ENCODE data around the gene EIF4B.
"Not testable (repeated sequence)": the region's sequence is repeated elsewhere in the genome, so short reads cannot be mapped to it uniquely, and the experiment has no call there.

Gene EIF4B, protein sequence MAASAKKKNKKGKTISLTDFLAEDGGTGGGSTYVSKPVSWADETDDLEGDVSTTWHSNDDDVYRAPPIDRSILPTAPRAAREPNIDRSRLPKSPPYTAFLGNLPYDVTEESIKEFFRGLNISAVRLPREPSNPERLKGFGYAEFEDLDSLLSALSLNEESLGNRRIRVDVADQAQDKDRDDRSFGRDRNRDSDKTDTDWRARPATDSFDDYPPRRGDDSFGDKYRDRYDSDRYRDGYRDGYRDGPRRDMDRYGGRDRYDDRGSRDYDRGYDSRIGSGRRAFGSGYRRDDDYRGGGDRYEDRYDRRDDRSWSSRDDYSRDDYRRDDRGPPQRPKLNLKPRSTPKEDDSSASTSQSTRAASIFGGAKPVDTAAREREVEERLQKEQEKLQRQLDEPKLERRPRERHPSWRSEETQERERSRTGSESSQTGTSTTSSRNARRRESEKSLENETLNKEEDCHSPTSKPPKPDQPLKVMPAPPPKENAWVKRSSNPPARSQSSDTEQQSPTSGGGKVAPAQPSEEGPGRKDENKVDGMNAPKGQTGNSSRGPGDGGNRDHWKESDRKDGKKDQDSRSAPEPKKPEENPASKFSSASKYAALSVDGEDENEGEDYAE

DNA sequence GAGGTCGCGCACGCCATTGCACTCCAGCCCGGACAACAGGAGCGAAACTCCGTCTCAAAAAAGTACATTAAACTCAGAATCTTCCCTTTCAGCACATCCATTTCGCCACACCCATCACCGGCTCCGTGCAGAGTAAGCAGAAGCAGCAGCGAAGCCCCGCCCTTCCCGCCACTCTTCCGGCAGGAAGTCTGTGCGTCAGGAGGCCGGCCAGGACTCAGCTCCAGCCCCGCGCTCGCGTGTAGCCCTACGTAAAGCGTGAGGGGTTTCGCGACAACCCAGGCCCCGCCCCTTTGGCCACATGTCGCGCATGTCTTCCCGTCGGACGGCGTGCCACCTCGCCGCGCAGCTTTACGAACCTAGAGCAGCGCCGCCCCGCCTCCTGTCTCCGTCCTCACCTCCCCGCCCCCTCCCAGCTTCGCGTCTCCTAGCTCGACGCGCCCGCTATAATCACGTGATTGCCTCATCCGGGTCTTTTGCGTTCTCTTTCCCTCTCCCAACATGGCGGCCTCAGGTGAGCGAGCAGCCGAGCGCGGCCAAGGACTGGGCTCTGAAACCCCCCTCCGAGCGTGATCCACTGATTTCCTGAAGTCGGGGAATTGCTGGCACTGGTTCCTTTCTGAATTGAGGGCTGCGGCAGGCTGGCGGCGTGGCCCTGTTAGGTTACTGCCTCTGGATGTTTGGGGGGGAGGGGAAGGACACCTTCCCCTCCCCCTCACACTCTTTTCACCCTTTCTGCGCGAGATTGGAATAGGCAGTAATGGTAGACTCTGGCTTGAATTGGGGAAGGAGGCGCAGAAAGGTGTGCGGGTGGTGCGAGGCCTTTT lies at the start of gene EIF4B:
Gene EIF4B (plus strand): TSS at position 471 of the 824 bp plus-strand sequence. CDS start 28 bp downstream, at position 499.
- peak; percentile 99 for DNase-seq (ENCODE audit: low read depth)

DNA sequence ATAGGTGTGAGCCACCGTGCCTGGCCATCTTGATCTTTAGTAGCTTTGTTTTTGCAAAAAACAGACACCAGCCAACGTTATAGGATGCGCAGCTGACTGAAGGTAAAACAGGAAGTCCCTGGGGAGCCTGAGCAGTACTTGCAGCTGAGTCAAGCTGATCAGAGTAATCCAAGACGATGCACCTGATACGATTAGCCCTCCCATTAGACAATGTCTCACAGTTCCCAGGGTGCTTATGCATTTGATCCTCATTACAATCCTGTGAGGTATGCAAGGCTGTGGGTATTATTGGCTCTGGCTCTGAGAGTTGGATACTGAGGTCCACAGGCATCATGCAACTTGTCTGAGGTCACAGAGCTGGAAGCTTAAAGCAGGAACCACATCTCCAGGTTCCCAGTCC lies 49.3 kb upstream of the EIF4B start:
- DNase-seq (ENCODE audit: low read depth), result peak; percentile 40

DNA sequence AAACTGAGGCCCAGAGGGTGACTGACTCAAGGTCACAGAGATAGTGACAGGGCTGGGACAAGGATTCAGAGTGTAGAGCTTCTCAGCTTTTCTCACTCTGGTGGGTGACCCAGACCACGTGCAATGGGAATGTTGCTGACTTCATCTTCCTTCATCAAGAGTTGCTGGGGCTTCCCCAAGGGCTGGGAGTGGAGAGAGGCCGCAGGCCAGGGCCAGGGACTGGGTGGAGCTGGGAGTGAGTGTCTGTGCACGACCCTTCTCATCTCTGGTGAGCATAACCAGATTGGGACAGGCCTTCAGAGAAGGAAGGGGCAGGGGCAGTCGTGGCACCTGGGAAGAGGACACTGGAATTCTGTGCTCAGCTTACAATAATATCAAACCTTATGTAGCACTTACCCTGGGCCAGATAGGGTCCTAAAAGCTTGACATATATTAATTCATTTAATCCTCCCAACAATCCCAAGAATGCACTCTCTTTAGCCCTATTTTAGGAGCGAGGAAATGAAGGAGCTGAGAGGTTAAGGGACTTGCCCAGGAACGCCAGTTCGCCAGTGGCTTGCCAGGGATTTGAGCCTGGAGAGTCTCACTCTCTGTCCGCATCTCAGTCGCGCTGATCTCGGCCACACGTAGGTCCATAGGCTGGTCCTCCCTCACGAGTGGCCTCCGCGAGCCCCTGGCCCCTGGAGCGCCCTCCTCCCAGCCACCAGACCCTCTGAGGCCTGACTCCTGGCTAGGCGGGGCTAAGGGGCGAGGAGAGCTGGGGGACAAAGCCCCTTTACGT lies 41.5 kb upstream of the EIF4B start:
- DNase-seq (ENCODE audit: low read depth), result no peak

DNA sequence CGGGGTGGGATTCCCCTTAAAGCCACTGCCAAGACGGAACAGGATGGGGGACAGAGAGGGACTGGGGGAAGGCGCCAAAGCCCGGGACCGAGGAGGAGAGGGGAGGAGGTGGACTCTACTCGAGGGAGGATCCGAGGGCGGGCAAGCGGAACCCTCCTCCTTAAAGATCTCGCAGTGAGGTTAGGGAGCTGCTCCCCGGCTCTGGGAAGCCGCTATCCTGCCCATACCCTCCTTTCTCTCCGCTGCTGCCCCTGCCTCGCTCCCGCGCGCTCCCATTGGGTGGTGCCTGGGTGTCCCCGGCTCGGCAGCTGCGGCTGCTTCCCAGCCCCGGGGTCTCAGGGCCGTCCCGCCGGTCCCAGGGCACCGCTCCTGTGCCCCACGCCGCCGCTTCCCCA lies 40.9 kb upstream of the EIF4B start:
- DNase-seq (ENCODE audit: low read depth), result no peak

DNA sequence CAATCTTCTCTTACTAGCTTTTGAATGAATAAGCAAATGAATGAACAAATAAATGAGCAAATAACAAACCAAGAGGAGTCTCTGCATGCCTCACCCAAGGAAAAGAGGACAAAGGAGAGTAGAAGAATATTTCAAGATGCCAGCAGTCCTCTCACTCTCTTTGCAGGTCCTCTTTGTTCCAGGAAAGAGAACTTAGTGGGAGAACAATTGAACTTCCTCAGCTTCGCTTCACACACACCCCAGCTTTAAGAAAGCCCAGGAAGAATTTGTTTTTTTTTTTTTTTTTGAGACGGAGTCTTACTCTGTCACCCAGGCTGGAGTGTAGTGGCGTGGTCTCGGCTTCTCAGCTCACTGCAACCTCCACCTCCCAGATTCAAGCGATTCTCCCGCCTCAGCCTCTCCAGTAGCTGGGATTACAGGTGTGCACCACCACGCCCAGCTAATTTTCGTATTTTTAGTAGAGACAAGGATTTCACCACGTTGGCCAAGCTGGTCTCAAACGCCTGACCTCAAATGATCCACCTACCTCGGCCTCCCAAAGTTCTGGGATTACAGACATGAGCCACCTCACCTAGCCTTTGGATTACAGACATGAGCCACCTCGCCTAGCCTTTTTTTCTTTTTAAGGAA lies 37.0 kb upstream of the EIF4B start:
- no peak for DNase-seq (ENCODE audit: low read depth)

DNA sequence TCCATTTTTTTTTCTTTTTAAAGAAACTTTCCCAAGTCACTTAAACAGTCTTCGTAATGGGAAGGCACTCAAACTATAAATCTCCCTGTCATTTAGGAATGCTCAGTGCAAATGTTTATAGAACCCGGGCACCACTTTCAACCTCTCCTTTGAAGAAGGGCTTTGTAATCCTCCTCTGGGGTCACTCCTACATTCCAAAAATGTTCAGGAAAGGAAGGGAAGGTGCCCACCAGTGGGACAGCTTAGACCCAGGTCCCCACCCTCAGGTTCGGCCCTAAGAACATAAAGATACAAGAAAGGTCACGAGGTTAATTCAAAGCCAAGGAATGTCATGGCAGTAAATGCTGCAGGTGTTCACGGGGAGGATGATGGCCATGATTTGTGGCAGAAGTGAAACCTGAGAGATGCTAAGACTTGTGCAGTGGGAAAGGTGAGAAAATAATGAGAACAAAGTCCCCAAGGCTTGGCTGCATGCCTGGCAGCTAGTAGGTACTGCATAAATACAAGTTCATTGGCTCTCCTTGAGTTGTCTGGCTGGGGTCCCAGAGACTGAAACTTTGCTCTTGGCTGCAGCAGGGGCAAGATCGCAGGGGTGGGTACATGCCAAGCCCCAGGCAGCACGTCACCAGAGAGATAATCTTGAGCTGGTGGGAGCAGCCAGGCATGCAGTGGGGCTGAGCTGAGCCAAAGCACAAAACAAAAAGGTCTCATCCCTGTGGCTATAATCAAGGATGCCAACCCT lies 36.3 kb upstream of the EIF4B start:
- no peak for DNase-seq (ENCODE audit: low read depth)

DNA sequence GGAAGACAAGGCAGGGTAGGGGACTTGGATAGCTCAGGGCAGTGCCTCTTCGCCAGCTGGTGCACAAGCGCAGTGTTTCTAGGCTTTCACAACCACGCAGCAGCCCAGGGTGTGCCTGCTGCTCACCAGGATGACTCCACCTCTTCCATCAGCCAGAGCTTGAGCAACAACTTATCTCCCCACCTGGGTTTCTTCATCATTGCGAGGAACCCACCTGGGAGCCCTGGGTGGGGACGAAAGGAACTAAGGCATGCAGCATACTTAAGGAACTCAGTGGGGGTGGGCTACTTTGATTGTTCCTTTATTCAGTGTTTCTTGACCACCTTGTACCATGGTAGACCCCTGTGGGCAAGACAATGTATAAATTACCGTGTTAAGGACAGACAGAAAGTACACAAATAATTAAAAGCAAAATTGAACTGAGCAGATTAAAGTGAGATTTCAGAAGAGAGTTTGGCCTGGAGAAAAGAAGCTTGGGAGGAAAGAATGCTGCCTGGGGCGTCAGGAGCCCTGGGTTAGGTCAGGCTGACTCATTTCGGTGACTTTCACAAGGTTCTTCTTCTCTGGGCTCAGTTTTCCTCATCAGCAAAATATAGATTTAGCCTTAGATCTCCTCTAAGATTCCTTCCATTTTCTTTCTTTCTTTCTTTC lies 34.5 kb upstream of the EIF4B start:
- peak; percentile 86 for DNase-seq (ENCODE audit: low read depth)

DNA sequence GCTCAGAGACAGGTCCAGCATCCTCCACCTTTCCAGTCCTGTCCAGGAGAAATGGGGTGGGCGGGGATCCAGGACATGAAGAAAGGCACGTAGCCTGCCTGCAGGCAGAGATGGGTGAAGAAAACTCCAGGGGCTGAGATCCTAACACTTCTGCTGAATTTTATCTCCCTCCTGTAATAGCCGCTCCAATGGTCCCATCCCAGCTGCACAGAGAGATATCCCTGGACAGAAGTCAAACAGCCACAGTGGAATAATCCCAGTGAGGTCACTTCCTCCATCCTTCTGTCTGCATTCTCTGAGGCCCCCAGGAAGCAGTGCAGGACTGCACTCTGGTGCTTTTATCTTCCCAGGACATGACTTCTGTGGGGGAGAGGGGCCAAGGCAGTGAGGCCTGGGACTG lies 31.1 kb upstream of the EIF4B start:
- DNase-seq (ENCODE audit: low read depth), result peak; percentile 67

DNA sequence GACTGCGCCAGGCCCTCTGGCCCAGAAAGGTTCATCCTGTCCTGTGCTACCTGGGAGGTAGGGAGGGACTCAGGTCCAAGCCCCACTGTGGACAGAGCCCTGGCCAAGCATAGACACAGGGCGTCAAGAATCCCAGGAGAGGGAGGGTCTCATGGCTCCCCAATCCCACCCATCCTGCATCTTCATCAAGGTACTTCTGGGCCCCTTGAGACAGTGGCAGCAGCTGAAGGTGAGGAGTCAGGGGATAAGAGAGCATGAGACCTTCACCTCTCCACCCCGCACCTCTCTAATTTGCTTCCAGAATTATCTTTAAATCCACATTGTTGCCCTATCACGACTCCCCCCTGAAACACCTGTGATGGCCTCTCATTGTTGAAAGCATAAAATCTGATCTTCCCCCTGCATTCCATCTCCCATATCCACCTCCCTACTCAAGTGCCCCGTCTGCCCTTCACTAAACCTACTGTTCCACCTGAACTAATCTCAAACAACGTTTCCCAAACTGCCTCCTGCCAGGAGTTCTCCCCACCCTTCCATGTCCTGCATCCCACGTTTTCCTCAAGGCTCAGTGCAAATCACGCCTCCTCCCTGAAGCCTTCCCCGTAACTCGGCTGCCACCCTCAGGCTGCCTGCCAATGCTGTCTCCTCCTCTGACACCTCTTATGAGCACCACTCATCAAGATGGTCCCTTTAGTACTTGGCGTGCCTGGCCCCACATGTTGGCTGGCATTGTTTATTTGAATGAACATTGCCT lies 30.3 kb upstream of the EIF4B start:
- peak; percentile 65 for DNase-seq (ENCODE audit: low read depth)

DNA sequence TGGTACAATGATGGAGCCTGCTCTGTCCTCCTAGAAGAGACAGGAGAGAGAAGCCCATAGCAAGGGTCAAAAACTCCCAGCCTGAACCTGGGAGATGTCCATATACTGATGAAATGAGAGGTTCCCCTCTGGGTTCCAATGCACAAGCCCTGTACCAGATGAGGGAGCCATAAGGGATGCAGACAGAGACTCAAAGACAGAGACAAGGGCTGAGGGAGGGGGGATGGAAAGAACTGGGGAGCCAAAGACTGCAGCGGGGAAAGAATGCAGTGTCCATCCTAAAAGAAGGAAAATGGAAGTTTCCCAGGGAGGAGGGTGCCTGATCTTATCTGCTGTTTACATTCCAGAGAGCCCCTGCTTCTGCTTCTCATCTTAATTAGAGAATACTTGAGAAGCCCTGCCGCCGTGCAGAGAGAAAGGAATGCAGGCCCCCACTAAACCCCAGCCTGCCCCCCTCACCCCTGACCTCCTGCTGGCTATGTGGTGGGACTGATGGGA lies 29.6 kb upstream of the EIF4B start:
- peak; percentile 79 for DNase-seq (ENCODE audit: low read depth)

DNA sequence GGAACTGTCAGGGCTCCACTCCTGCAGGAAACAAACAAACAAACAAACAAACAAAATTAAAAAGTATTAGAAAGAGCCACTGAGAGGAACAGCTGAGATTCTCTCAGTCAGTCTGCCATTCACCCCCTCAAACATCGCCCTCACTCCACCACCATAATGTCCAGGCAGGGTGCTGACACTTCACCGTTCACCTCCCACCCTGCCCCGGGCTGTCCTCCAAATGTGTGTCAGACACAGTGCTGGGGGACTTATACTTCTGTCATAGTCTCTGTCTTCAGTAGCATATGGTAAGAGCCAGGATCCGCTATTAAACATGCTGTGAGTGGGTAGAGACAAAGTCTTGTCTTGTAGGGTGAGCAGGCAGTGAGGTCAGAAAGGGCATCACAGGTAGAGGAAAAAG lies 29.1 kb upstream of the EIF4B start:
- no peak for DNase-seq (ENCODE audit: low read depth)

DNA sequence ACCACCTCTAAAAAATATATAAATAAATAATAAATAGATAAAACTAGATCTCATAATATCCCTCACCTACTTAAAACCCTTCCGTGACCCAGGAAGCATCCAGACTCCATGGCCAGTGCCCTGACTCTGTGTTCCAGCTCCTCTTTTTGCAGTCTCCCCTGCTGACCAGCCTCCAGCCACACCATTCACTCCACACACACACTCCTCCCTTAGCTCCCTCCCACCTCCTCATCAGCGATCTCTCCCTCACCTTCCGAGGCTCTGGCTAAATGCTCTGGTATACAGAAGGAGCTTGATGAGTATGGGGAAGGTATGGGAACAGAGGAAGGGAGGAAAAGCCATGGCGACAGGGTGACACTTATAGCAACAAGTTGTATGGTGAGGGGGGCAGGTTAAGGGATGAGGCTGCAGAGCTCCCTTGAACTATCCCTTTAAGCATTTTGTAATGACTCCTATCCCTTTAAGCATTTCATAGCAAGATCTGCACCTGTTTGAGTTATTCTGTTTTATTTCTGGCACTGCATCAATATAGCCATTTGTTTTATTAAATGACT lies 26.1 kb upstream of the EIF4B start:
- DNase-seq (ENCODE audit: low read depth), result no peak

DNA sequence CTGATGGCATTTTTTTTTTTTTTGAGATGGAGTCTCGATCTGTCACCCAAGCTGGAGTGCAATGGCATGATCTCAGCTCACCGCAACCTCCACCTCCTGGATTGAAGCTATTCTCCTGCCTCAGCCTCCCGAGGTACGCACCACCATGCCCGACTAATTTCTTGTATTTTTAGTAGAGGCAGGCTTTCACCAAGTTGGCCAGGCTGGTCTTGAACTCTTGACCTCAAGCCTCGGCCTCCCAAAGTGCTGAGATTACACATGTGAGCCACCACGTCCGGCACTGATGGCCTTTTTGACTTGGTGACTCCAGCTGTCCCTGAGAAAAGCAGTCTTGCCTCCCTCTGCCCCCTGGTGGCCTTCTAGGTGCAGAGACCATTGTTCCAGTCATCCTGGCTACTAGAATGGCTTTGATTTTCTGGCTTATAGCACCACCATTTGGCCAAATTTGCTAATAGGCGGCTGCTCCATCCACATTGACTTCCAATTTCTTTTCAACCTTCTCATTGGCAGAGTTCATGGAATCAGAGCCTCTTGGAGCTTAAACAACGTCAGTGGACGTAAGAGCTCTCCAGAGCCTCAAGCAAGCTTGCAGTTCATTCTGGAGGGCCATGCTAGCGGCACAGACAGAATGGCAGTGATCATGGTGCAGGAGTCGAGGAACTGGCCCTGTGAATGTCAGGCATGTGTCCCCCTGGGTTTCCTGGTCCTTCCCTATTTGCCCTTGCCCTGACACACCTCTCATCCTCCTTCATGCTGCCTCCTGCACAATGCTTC lies 25.4 kb upstream of the EIF4B start:
- peak; percentile 85 for DNase-seq (ENCODE audit: low read depth)

DNA sequence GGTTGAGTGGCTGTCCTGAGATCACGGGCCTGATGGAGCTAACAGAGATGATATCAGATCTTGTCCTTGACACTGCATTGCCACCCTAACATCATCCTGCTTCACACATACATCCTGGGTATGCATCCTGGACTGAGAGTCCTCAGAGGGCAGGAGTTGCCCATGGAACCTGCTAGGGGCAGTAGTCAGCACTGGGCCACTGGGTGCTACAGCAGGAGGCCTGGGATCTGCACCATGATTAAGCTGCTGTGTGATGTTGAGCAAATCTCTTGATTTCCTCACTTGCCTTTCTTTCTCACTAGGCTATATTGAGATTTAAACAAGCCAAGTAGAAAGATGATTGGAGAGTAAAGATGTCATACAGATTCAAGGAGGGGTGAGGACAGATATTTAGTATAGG lies 22.1 kb upstream of the EIF4B start:
- DNase-seq (ENCODE audit: low read depth), result peak; percentile 62

DNA sequence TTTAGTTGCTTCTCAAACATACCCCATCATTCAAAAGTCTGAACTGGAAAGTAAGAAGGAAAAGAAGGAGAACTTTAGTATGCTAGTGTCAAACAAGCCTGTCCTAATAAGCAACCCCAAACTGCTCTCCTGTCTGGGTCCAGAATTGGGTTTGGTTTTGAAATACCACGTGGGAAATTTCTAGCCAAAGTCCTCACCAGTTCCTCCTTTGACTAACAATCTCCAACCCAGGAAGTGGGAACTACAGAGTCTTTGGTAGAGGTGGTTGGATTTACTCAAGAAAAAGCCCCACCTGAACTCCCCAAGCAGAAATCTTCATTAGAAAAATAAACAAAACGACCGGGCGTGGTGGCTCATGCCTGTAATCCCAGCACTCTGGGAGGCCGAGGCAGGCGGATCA lies 17.4 kb upstream of the EIF4B start:
- no peak for DNase-seq (ENCODE audit: low read depth)

DNA sequence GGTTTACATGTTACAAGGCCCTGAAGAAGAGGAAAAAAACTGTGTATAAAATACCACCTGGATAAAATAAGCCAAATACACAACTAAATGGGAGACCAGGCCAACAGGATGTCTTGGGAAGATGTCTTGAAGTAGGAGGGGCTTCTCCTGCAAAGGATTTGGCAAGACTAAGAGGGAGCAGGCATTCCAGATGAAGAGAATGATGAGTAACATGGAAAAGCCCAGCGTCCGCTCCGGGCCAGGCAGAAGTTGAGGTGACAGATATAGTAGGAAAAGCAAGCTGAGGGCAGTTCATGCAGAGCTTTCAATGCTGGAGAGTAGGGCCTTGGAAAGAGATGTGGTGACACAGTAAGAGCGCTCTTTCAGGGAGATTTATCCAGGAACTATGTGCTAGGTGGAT lies 16.1 kb upstream of the EIF4B start:
- peak; percentile 69 for DNase-seq (ENCODE audit: low read depth)

DNA sequence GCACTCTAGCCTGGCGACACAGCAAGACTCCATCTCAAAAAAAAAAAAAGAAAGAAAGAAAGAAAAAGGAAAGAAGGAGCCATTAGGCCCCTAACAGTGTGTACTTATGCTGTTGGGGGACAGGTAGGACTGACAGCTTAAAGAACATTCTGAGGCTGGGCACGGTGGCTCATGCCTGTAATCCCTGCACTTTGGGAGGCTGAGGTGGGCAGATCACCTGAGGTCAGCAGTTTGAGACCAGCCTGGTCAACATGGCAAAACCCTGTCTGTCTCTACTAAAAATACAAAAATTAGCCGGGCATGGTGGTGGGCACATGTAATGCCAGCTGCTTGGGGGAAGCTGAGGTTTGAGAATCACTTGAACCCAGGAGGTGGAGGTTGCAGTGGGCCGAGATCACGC lies 14.0 kb upstream of the EIF4B start:
- DNase-seq (ENCODE audit: low read depth), result not testable (repeated sequence)
